Measurements from ENCODE around the gene KRTAP5-10.
"Not testable (repeated sequence)": the region's sequence is repeated elsewhere in the genome, so short reads cannot be mapped to it uniquely, and the experiment has no call there.

Gene KRTAP5-10

GRCh38 chr11:71565263-71565662 is at the start of gene KRTAP5-10:
Gene KRTAP5-10, plus strand, starts transcription at chr11:71565563. Its CDS starts 25 bp downstream, at chr11:71565588.
- no peak for TF ChIP-seq ZNF274 (IDR thresholded peaks at IDR 0.05; ENCODE audit: low read depth, low read length)

GRCh38 chr11:71518506-71519471 is 46.6 kb upstream of the KRTAP5-10 start:
- H3K4me3 ChIP-seq (ENCODE audit: low read length) = no peak overlapping the region
- TF ChIP-seq ZNF274 (IDR thresholded peaks at IDR 0.05; ENCODE audit: low read depth, low read length) = no peak

More at GRCh38 chr11:71565263-71565662, at the start of gene KRTAP5-10:
- H3K4me3 ChIP-seq (ENCODE audit: low read length) = no peak within 1 kb of the TSS

GRCh38 chr11:71519546-71519945 is 45.8 kb upstream of the KRTAP5-10 start:
- H3K4me3 ChIP-seq (ENCODE audit: low read length) = no peak overlapping the region
- no peak for TF ChIP-seq ZNF274 (IDR thresholded peaks at IDR 0.05; ENCODE audit: low read depth, low read length)

GRCh38 chr11:71525188-71525937 is 40.0 kb upstream of the KRTAP5-10 start:
- TF ChIP-seq ZNF274 (IDR thresholded peaks at IDR 0.05; ENCODE audit: low read depth, low read length) = no peak
- no peak overlapping the region for H3K4me3 ChIP-seq (ENCODE audit: low read length)

- TF ChIP-seq ZNF274 (IDR thresholded peaks at IDR 0.05; ENCODE audit: low read depth, low read length) = no peak
- no peak overlapping the region for H3K4me3 ChIP-seq (ENCODE audit: low read length)
Measured at GRCh38 chr11:71525938-71526495, 39.3 kb upstream of the KRTAP5-10 start.

- not testable (repeated sequence) for H3K4me3 ChIP-seq (ENCODE audit: low read length)
Measured at GRCh38 chr11:71526796-71527575, 38.4 kb upstream of the KRTAP5-10 start, which contains the start of gene KRTAP5-7. Gene KRTAP5-7, plus strand, starts transcription at chr11:71527267. Its CDS starts 34 bp downstream, at chr11:71527301.

GRCh38 chr11:71527576-71528210 is 37.7 kb upstream of the KRTAP5-10 start:
- no peak overlapping the region for H3K4me3 ChIP-seq (ENCODE audit: low read length)
- TF ChIP-seq ZNF274 (IDR thresholded peaks at IDR 0.05; ENCODE audit: low read depth, low read length) = no peak

GRCh38 chr11:71530602-71531001 is 34.8 kb upstream of the KRTAP5-10 start:
- no peak for TF ChIP-seq ZNF274 (IDR thresholded peaks at IDR 0.05; ENCODE audit: low read depth, low read length)

GRCh38 chr11:71532036-71532610 is 33.2 kb upstream of the KRTAP5-10 start:
- H3K4me3 ChIP-seq (ENCODE audit: low read length) = no peak overlapping the region
- TF ChIP-seq ZNF274 (IDR thresholded peaks at IDR 0.05; ENCODE audit: low read depth, low read length) = no peak

More at GRCh38 chr11:71530602-71531001, 34.8 kb upstream of the KRTAP5-10 start:
- no peak overlapping the region for H3K4me3 ChIP-seq (ENCODE audit: low read length)

GRCh38 chr11:71534711-71535608 is 30.4 kb upstream of the KRTAP5-10 start:
- not testable (repeated sequence) for H3K4me3 ChIP-seq (ENCODE audit: low read length)

GRCh38 chr11:71535825-71536224 is 29.5 kb upstream of the KRTAP5-10 start:
- TF ChIP-seq ZNF274 (IDR thresholded peaks at IDR 0.05; ENCODE audit: low read depth, low read length) = no peak
- no peak overlapping the region for H3K4me3 ChIP-seq (ENCODE audit: low read length)

GRCh38 chr11:71537537-71537936 is 27.8 kb upstream of the KRTAP5-10 start:
- no peak overlapping the region for H3K4me3 ChIP-seq (ENCODE audit: low read length)
- TF ChIP-seq ZNF274 (IDR thresholded peaks at IDR 0.05; ENCODE audit: low read depth, low read length) = no peak

- not testable (repeated sequence) for H3K4me3 ChIP-seq (ENCODE audit: low read length)
Measured at GRCh38 chr11:71537977-71538665, 27.2 kb upstream of the KRTAP5-10 start, which contains the start of gene KRTAP5-8. Gene KRTAP5-8, plus strand, starts transcription at chr11:71538025. Its CDS starts 31 bp downstream, at chr11:71538056.
